Stomach smooth muscle (tissue), 2 donors: Measurements from ENCODE around the gene ETV6.
"Not testable (repeated sequence)": the region's sequence is repeated elsewhere in the genome, so short reads cannot be mapped to it uniquely, and the experiment has no call there.

Experiments
- H3K27ac ChIP-seq: one replicate; pipeline ENCODE4 v1.7.0; 2013; ENCODE audit warnings: mild to moderate bottlenecking, low read length, inconsistent platforms
- H3K27me3 ChIP-seq, 2 donors: one replicate each; pipeline ENCODE4 v1.7.0; 2013; ENCODE audit warnings: low read length in 2 of 2; ENCODE audit not compliant: insufficient read depth in 2 of 2, control insufficient read depth in 1 of 2
- H3K36me3 ChIP-seq, 2 donors: one replicate each; pipeline ENCODE4 v1.7.0; 2013; ENCODE audit warnings: low read length in 2 of 2; ENCODE audit not compliant: control insufficient read depth in 2 of 2, insufficient read depth in 2 of 2
- H3K4me1 ChIP-seq: one replicate; pipeline ENCODE4 v1.7.0; 2013; ENCODE audit warnings: low read length; ENCODE audit not compliant: control insufficient read depth, insufficient read depth
- H3K4me3 ChIP-seq, 2 donors: one replicate each; pipeline ENCODE4 v1.7.0; 2013; ENCODE audit warnings: low read length in 2 of 2
- H3K9ac ChIP-seq, 2 donors: one replicate each; pipeline ENCODE4 v1.7.0; 2013; ENCODE audit warnings: low read length in 2 of 2, mild to moderate bottlenecking in 1 of 2
- H3K9me3 ChIP-seq, 2 donors: one replicate each; pipeline ENCODE4 v1.7.0; 2013; ENCODE audit warnings: low read length in 2 of 2; ENCODE audit not compliant: control insufficient read depth in 2 of 2
- donor health status: healthy.
- donor health status: Pancreatic carcinoma.

The ETV6 gene

GRCh38 chr12:11624116-11624515 lies 25.4 kb upstream of the ETV6 start:
- Histone ChIP-seq H3K9me3 (no peaks in the 10 kb centered on the region), H3K4me3 (no peak overlapping the region), H3K36me3 (no peaks in the 10 kb centered on the region), H3K27ac (no peak overlapping the region), H3K9ac (no peak overlapping the region), H3K27me3 (no peaks in the 10 kb centered on the region), H3K4me1 (peaks cover 4% of the 10 kb centered on the region)

- H3K9ac ChIP-seq, H3K27ac ChIP-seq, H3K4me3 ChIP-seq, H3K36me3 ChIP-seq, H3K4me1 ChIP-seq, H3K27me3 ChIP-seq, H3K9me3 ChIP-seq: not testable (repeated sequence)
These were observed 21.8 kb upstream of the ETV6 start for GRCh38 chr12:11627709-11628108.

- H3K27me3 ChIP-seq = no peaks in the 10 kb centered on the region
- no peak overlapping the region for H3K4me3 ChIP-seq
- no peak overlapping the region for H3K9ac ChIP-seq
- no peaks in the 10 kb centered on the region for H3K36me3 ChIP-seq
- peaks cover 1% of the 10 kb centered on the region for H3K4me1 ChIP-seq
- H3K27ac ChIP-seq = no peak overlapping the region
- H3K9me3 ChIP-seq = no peaks in the 10 kb centered on the region
These were observed 21.1 kb upstream of the ETV6 start for GRCh38 chr12:11628353-11628752.

GRCh38 chr12:11630046-11630706 lies 19.3 kb upstream of the ETV6 start:
- Histone ChIP-seq H3K9ac (no peak overlapping the region), H3K27me3 (no peaks in the 10 kb centered on the region), H3K4me3 (no peak overlapping the region), H3K36me3 (no peaks in the 10 kb centered on the region), H3K9me3 (no peaks in the 10 kb centered on the region), H3K27ac (no peak overlapping the region), H3K4me1 (no peaks in the 10 kb centered on the region)

GRCh38 chr12:11631288-11631687 lies 18.2 kb upstream of the ETV6 start:
- H3K36me3 ChIP-seq = no peaks in the 10 kb centered on the region
- no peak overlapping the region for H3K4me3 ChIP-seq
- no peak overlapping the region for H3K9ac ChIP-seq
- H3K27ac ChIP-seq = no peak overlapping the region
- H3K4me1 ChIP-seq = no peaks in the 10 kb centered on the region
- H3K27me3 ChIP-seq = no peaks in the 10 kb centered on the region
- peaks cover 0 to 3% of the 10 kb centered on the region in 2 donors for H3K9me3 ChIP-seq

GRCh38 chr12:11631881-11632280 lies 17.6 kb upstream of the ETV6 start:
- not testable (repeated sequence) for H3K27ac ChIP-seq, H3K27me3 ChIP-seq, H3K9ac ChIP-seq, H3K4me3 ChIP-seq, H3K9me3 ChIP-seq, H3K36me3 ChIP-seq, H3K4me1 ChIP-seq

GRCh38 chr12:11633968-11634367 lies 15.5 kb upstream of the ETV6 start:
- Histone ChIP-seq H3K4me1 (no peaks in the 10 kb centered on the region), H3K36me3 (no peaks in the 10 kb centered on the region), H3K27me3 (no peaks in the 10 kb centered on the region), H3K9ac (no peak overlapping the region), H3K4me3 (no peak overlapping the region), H3K27ac (no peak overlapping the region), H3K9me3 (peaks cover 0 to 3% of the 10 kb centered on the region in 2 donors)

GRCh38 chr12:11635341-11635740 lies 14.1 kb upstream of the ETV6 start:
- Histone ChIP-seq H3K27ac (no peak overlapping the region), H3K9ac (no peak overlapping the region), H3K9me3 (peaks cover 0 to 3% of the 10 kb centered on the region in 2 donors), H3K4me3 (no peak overlapping the region), H3K27me3 (no peaks in the 10 kb centered on the region), H3K4me1 (no peaks in the 10 kb centered on the region), H3K36me3 (no peaks in the 10 kb centered on the region)

GRCh38 chr12:11638315-11638916 lies 11.1 kb upstream of the ETV6 start:
- H3K4me3 ChIP-seq = no peak overlapping the region
- no peaks in the 10 kb centered on the region for H3K27me3 ChIP-seq
- no peak overlapping the region for H3K27ac ChIP-seq
- H3K9ac ChIP-seq = no peak overlapping the region
- no peaks in the 10 kb centered on the region for H3K36me3 ChIP-seq
- peaks cover 0 to 3% of the 10 kb centered on the region in 2 donors for H3K9me3 ChIP-seq
- no peaks in the 10 kb centered on the region for H3K4me1 ChIP-seq

GRCh38 chr12:11639454-11639853 lies 10.0 kb upstream of the ETV6 start:
- Histone ChIP-seq H3K27ac (no peak overlapping the region), H3K9ac (no peak overlapping the region), H3K4me3 (no peak overlapping the region), H3K27me3 (no peaks in the 10 kb centered on the region), H3K36me3 (no peaks in the 10 kb centered on the region), H3K9me3 (peaks cover 0 to 3% of the 10 kb centered on the region in 2 donors), H3K4me1 (no peaks in the 10 kb centered on the region)

GRCh38 chr12:11641522-11641921 lies 8.0 kb upstream of the ETV6 start:
- Histone ChIP-seq H3K27ac (no peak overlapping the region), H3K9ac (no peak overlapping the region), H3K9me3 (no peaks in the 10 kb centered on the region), H3K4me3 (no peak overlapping the region), H3K36me3 (no peaks in the 10 kb centered on the region), H3K4me1 (no peaks in the 10 kb centered on the region), H3K27me3 (no peaks in the 10 kb centered on the region)
